GM12874 (cell line): ENCODE results near the gene OTOP2.

Experiments
- CTCF ChIP-seq: IDR thresholded peaks from 2 replicates; pipeline ENCODE4 v1.5.1; 2011; ENCODE audit warnings: low read depth, mild to moderate bottlenecking, control low read depth, low read length, moderate library complexity; ENCODE audit not compliant: insufficient read depth

The OTOP2 gene

GRCh38 chr17:74981318-74981978, 57.4 kb downstream of the OTOP2 start:
- TF ChIP-seq CTCF = no peak

GRCh38 chr17:74981979-74982662, 58.0 kb downstream of the OTOP2 start:
- TF ChIP-seq CTCF = no peak
